Glomerular endothelial cell (primary cell): ENCODE measurements around the gene SLC35E3. TPM values are rescaled to one million over a fixed set of nuclear protein-coding genes. Genes with fewer than 3 reads are reported as not detected.

Experiments used
- total RNA-seq: library from RNA; depleted of rRNA; stranded (reverse); fragments of >200 nt; gene quantifications from 2 replicates; pipeline ENCODE4 v1.2.3, GENCODE V29; 2015

The SLC35E3 gene
- total RNA-seq, 1 donor from 2014 or later = 6.6 TPM

Other genes with a start within 250 kb of the SLC35E3 start
- 262 and 301 TPM in 2 replicates for gene RAP1B, start 135.3 kb upstream of the SLC35E3 start, total RNA-seq
- gene NUP107, start 59.2 kb upstream of the SLC35E3 start, total RNA-seq = 24.4 and 27.3 TPM in 2 replicates
- gene MDM2, start 62.0 kb downstream of the SLC35E3 start, total RNA-seq = 197 and 246 TPM in 2 replicates
- gene CPM, start 187.0 kb downstream of the SLC35E3 start, total RNA-seq = 2.0 and 4.4 TPM in 2 replicates